Aorta (tissue), 5 donors: ENCODE results near the gene COL11A1. TPM values are rescaled to one million over a fixed set of nuclear protein-coding genes. Genes with fewer than 3 reads are reported as not detected.

ENCODE experiments used
- ATAC-seq: fragments of 200-7000 bp; cut with Tn5 transposase; one replicate; pipeline ENCODE4 v1.9.1; 2022; ENCODE audit warnings: moderate library complexity; ENCODE audit not compliant: low FRiP score
- DNase-seq, 2 donors: peaks; one replicate each; pipeline ENCODE4 v3.0.0-alpha.2; 2020
- H3K27ac ChIP-seq, 2 donors: one replicate each; pipeline ENCODE4 v1.5.1; 2013; ENCODE audit warnings: low read length in 2 of 2, mild to moderate bottlenecking in 2 of 2, moderate library complexity in 2 of 2, control low read depth in 1 of 2, inconsistent platforms in 1 of 2, low read depth in 1 of 2
- H3K27me3 ChIP-seq, 2 donors: one replicate each; pipeline ENCODE4 v1.6.1; 2013; ENCODE audit warnings: control low read depth in 1 of 2, low read length in 1 of 2, mild to moderate bottlenecking in 1 of 2, moderate library complexity in 1 of 2; ENCODE audit not compliant: insufficient read depth in 2 of 2, control insufficient read depth in 1 of 2
- H3K36me3 ChIP-seq, 2 donors: one replicate each; pipeline ENCODE4 v1.6.1; 2013; ENCODE audit warnings: control low read depth in 1 of 2, low read length in 1 of 2, mild to moderate bottlenecking in 1 of 2; ENCODE audit not compliant: insufficient read depth in 2 of 2, control insufficient read depth in 1 of 2
- H3K4me1 ChIP-seq, 2 donors: one replicate each; pipeline ENCODE4 v1.6.1; 2013; ENCODE audit warnings: low read length in 2 of 2, control low read depth in 1 of 2, mild to moderate bottlenecking in 1 of 2, moderate library complexity in 1 of 2; ENCODE audit not compliant: insufficient read depth in 2 of 2, control insufficient read depth in 1 of 2
- H3K4me3 ChIP-seq, 2 donors: one replicate each; pipeline ENCODE4 v1.5.1; 2013; ENCODE audit warnings: low read length in 2 of 2, control low read depth in 1 of 2, mild to moderate bottlenecking in 1 of 2
- H3K9me3 ChIP-seq: one replicate; pipeline ENCODE4 v1.6.1; 2013; ENCODE audit warnings: mild to moderate bottlenecking, low read length; ENCODE audit not compliant: control insufficient read depth
- WGBS, 2 donors: extraction: QIAGEN DNeasy Blood & Tissue Kit; methylation state at CpG; one replicate each; pipeline ENCODE4 v1.1.7; 2013; 5-methylcytosine and 5-hydroxymethylcytosine counted together
- intact Hi-C, 2 donors: fragments of 100-400 bp; cut with DNase I; formaldehyde crosslinking; loops; one replicate each; pipeline versions ENCODE4 v1.14.2 to v1.15.0; 2022
- polyA plus RNA-seq, 2 donors: library from polyadenylated mRNA; stranded (reverse); fragments of 200-250 nt; gene quantifications; one replicate each; pipeline ENCODE4 v1.2.3, GENCODE V29; 2013
- total RNA-seq, 2 donors: library from RNA; stranded (reverse); fragmentation: NEBNext Ultra II Directional; extraction: Animal tissue kit (Norgen Biotek cat#: 25700); gene quantifications; one replicate each; pipeline ENCODE4 v1.2.1, GENCODE V29; 2021
- donor health status: healthy with polysubstance abuse.
- donor health status: Bipolar disorder and iron deficiency.
- donor health status: DM: no; HTN: no; CAD: no.
- donor health status: DM: no; HTN: no; CAD: no.
- donor health status: DM: yes; HTN: yes; CAD: no.

COL11A1 gene
- total and polyA plus RNA-seq, 4 donors, result 0.29 to 8.4 TPM; not detected in 2

DNA sequence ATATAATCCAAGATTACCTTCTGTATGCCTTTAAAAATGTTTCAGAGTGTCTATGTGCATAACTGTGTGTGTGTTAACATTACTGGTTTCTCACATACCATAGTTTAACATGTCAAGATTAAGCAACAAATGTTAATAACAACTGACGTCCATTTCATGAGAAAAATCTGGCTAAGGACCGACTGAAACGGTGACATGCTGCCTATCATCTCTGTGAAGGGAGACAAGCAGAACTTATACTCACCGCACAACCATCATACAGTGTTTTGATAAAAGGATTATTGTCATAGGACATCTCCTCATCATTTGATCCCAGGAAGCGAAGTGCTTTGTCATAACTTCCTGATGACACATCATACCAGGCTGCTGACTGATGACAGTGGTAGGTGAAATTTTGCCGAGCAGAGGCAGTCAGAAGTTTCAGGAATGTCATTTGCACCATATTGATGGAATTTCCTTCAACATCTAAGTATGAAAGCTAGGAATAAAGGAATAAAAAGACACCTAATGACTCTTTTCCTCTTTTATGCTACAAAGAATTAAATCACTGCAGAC, 228.8 kb downstream of the COL11A1 start:
- no peak for ATAC-seq
- Histone ChIP-seq H3K27me3 (no peaks in the 10 kb centered on the region), H3K36me3 (no peaks in the 10 kb centered on the region), H3K4me3 (no peak overlapping the region), H3K27ac (no peak overlapping the region), H3K9me3 (no peaks in the 10 kb centered on the region), H3K4me1 (no peaks in the 10 kb centered on the region)
- intact Hi-C loops, result no loop called here
- 70 to 75% methylated on average over 6 of the region's 6 CpGs for WGBS, 2 donors
- DNase-seq, result no peak

- DNase-seq, result no peak
- no peaks in the 10 kb centered on the region for H3K9me3 ChIP-seq
- no peak overlapping the region for H3K27ac ChIP-seq
- 50 to 59% methylated on average over 1 of the region's 1 CpG for WGBS, 2 donors
- H3K27me3 ChIP-seq, result no peaks in the 10 kb centered on the region
- H3K4me3 ChIP-seq, result no peak overlapping the region
- H3K4me1 ChIP-seq, result no peaks in the 10 kb centered on the region
- H3K36me3 ChIP-seq, result no peaks in the 10 kb centered on the region
- ATAC-seq, result no peak
- intact Hi-C loops, result no loop called here
These were observed 232.6 kb downstream of the COL11A1 start for GRCh38 chr1:102875756-102876155.

DNA sequence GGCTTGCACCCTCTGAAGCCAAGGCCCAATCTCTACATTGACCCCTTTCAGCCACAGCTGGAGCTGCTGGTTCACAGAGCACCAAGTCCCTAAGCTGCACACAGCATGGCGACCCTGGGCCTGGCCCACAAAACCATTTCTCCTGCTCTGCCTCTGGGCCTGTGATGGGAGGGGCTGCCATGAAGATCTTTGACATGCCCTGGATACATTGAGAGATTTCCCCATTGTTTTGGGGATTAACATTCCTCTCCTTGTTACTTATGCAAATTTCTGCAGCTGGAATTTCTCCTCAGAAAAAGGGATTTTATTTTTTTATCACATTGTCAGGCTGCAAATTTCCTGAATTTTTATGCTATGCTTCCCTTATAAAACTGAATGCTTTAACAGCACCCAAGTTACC, 235.8 kb downstream of the COL11A1 start:
- ATAC-seq, result no peak
- Histone ChIP-seq H3K27ac (no peak overlapping the region), H3K9me3 (no peaks in the 10 kb centered on the region), H3K4me3 (no peak overlapping the region), H3K4me1 (no peaks in the 10 kb centered on the region), H3K36me3 (no peaks in the 10 kb centered on the region), H3K27me3 (no peaks in the 10 kb centered on the region)
- WGBS, 2 donors, result 88 to 91% methylated on average over 1 of the region's 1 CpG
- intact Hi-C loops, result no loop called here
- no peak for DNase-seq

DNA sequence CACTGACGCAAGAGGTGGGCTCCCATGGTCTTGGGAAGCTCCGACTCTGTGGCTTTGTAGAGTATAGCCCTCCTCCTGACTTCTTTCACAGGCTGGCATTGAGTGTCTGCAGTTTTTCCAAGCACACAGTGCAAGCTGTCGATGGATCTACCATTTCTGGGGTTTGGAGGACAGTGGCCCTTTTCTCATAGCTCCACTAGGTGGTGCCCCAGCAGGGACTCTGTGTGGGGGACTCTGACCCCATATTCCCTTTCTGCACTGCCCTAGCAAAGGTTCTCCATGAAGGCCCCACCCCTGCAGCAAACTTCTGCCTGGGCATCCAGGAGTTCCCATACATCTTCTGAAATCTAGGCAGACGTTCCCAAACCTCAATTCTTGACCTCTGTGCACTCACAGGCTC, 236.2 kb downstream of the COL11A1 start:
- 84 to 86% methylated on average over 4 of the region's 4 CpGs for WGBS, 2 donors

DNA sequence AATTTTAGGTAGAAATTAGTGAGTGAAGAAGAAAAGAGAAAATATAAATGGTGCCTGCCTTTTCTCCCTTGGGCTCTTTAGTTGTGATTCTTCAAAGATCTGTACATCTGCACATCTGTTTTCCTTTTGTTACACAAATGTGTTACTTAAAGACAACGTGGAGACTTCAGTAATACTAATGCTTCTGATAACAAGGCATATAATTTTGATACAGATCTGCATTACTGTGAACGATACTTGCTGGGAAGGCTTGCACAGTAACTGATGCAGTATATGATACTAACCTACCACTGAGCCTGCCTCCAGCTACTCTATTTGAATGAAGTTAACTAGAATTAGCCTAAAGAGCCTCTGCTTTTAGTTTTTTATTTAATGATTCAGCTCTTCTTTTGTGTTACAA, 244.6 kb downstream of the COL11A1 start:
- H3K4me3 ChIP-seq, result no peak overlapping the region
- no peaks in the 10 kb centered on the region for H3K4me1 ChIP-seq
- intact Hi-C loops, result no loop called here
- DNase-seq (no peak), ATAC-seq (no peak)
- H3K27me3 ChIP-seq, result no peaks in the 10 kb centered on the region
- WGBS, 2 donors, result 41 to 45% methylated on average over 2 of the region's 2 CpGs
- H3K36me3 ChIP-seq, result no peaks in the 10 kb centered on the region
- H3K9me3 ChIP-seq, result no peaks in the 10 kb centered on the region
- H3K27ac ChIP-seq, result no peak overlapping the region

More for the DNA sequence above, 236.2 kb downstream of the COL11A1 start:
- intact Hi-C loops, result no loop called here
- Histone ChIP-seq H3K4me3 (no peak overlapping the region), H3K9me3 (no peaks in the 10 kb centered on the region), H3K27ac (no peak overlapping the region), H3K4me1 (no peaks in the 10 kb centered on the region), H3K27me3 (no peaks in the 10 kb centered on the region), H3K36me3 (no peaks in the 10 kb centered on the region)
- ATAC-seq (no peak), DNase-seq (no peak)

DNA sequence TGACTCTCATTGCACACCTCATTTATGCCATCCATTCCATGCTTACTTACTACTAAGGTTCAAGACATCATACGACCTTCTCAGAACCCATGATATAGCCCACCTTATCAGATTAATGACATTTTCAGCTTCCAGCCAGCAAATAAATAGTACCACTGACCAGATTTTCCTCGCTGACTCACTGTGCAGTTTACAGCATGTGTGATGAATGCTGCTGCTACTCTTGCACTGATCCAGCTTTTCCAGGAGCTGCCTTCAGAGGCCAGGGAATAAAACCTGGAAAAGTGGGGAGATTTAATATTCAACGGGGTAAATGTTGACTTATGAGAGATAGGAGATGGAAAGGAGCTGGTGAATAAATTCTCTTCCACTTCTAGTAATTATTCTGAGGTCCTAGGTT, 247.1 kb downstream of the COL11A1 start:
- H3K4me3 ChIP-seq, result no peak overlapping the region
- WGBS, 2 donors, result 56 to 60% methylated on average over 3 of the region's 3 CpGs
- intact Hi-C loops, result no loop called here
- no peaks in the 10 kb centered on the region for H3K27me3 ChIP-seq
- H3K36me3 ChIP-seq, result no peaks in the 10 kb centered on the region
- H3K27ac ChIP-seq, result no peak overlapping the region
- no peaks in the 10 kb centered on the region for H3K9me3 ChIP-seq
- H3K4me1 ChIP-seq, result no peaks in the 10 kb centered on the region
- no peak for DNase-seq
- no peak for ATAC-seq

DNA sequence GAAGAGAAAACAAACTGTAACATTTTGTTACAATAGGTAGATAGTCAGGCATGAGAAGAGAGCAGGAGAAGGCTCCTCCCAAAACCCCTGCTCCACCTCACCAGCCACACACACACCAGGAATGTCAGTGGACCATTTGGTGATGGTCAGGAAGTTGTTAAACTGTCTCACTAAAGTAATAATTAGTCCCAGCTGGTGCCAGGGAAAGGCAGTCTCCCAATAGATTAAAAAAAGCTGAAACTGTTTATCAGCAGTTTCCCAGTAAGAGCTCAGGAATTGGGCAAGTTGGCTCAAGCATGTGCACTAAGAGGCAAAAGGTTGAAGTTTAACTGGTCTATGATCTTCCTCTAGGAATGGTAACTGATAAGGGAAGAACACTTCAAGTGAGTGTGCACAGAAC, 249.6 kb downstream of the COL11A1 start:
- Histone ChIP-seq H3K27me3 (no peaks in the 10 kb centered on the region), H3K27ac (no peak overlapping the region), H3K9me3 (no peaks in the 10 kb centered on the region), H3K4me3 (no peak overlapping the region), H3K36me3 (no peaks in the 10 kb centered on the region), H3K4me1 (no peaks in the 10 kb centered on the region)
- no peak for ATAC-seq
- intact Hi-C loops, result no loop called here
- DNase-seq, result no peak

- no peaks in the 10 kb centered on the region for H3K4me1 ChIP-seq
- intact Hi-C loops, result no loop called here
- no peaks in the 10 kb centered on the region for H3K27me3 ChIP-seq
- ATAC-seq, result no peak
- no peak overlapping the region for H3K27ac ChIP-seq
- H3K4me3 ChIP-seq, result no peak overlapping the region
- no peaks in the 10 kb centered on the region for H3K9me3 ChIP-seq
- DNase-seq, result no peak
- H3K36me3 ChIP-seq, result no peaks in the 10 kb centered on the region
These were observed 251.1 kb downstream of the COL11A1 start for GRCh38 chr1:102857251-102857650.

GRCh38 chr1:102853701-102854187, 254.6 kb downstream of the COL11A1 start:
- intact Hi-C loops, result no loop called here
- Histone ChIP-seq H3K36me3 (no peaks in the 10 kb centered on the region), H3K4me1 (no peaks in the 10 kb centered on the region), H3K27ac (no peak overlapping the region), H3K4me3 (no peak overlapping the region), H3K27me3 (no peaks in the 10 kb centered on the region), H3K9me3 (peaks cover 2% of the 10 kb centered on the region)
- WGBS, 2 donors, result 90 to 91% methylated on average over 50 of the region's 50 CpGs
- ATAC-seq (peak; percentile 48), DNase-seq (peak in 1 of 2 donors; percentile 70)
